ENCODE results near the gene EIPR1. TPM values are rescaled to one million over a fixed set of nuclear protein-coding genes. Genes with fewer than 3 reads are reported as not detected.
A peak's percentile ranks its signal among the peaks of the same experiment; 100 is the strongest.

Gene EIPR1
- total RNA-seq, 1 experiment from 2014 or later = 63.6 TPM

DNA sequence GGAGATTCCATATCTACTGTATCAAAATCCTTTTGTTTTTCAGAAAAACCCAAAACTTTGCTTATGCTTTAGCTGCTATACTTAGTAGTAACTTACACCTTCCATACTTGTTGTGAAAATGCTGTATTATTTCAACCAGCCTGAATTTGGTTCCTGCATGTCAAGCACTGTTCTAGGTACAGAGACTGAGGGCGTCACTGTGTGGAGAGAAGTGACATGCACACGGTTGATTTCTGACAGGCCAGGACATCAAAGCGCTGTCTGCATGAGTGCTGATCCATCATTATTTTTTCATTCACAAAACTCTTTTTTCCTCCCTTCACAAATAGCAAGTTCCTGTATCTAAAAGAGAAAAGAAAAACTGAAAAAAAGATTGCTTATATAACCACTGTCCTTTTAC, 33.5 kb upstream of the EIPR1 start:
- Histone ChIP-seq H3K4me1 (replicated peaks) (no peaks in the 10 kb centered on the region), H3K4me3 (no peak overlapping the region), H3K36me3 (peaks cover 19% of the 10 kb centered on the region), H3K27ac (no peak overlapping the region), H3K27me3 (replicated peaks) (no peaks in the 10 kb centered on the region), H3K9me3 (replicated peaks) (no peaks in the 10 kb centered on the region)
- DNase-seq (ENCODE audit: low read depth in 1 of 2, low spot score in 2 of 2) = no peak

DNA sequence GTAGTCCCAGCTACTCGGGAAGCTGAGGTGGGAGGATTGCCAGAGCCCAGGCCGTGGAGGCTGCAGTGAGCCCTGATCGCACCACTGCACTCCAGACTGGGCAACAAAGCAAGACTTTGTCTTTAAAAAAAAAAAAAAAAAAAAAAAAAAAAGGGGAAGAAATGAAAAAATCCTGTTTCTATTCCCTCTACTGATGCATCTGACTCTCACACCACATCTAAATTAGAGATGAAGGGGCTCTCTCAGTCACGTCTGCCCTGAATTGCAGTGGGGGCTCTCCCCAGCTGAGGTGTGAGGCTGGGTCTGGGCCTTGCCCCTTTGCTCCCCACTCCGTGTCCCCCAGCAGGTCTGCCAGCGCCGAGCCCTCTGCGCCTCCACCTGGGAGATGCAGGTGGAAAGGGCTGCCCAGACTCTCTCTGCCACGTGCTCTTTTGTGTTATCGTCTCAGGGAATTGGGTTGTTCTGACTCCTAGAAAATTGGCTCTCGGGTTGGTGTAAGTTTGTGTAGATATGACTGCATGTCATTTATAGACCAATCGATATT, 32.1 kb upstream of the EIPR1 start:
- no peak overlapping the region for H3K27ac ChIP-seq
- no peak for DNase-seq (ENCODE audit: low read depth in 1 of 2, low spot score in 2 of 2)
- H3K9me3 ChIP-seq (replicated peaks) = no peaks in the 10 kb centered on the region
- H3K4me1 ChIP-seq (replicated peaks) = no peaks in the 10 kb centered on the region
- H3K36me3 ChIP-seq = peaks cover 24% of the 10 kb centered on the region
- H3K4me3 ChIP-seq = no peak overlapping the region
- no peaks in the 10 kb centered on the region for H3K27me3 ChIP-seq (replicated peaks)

DNA sequence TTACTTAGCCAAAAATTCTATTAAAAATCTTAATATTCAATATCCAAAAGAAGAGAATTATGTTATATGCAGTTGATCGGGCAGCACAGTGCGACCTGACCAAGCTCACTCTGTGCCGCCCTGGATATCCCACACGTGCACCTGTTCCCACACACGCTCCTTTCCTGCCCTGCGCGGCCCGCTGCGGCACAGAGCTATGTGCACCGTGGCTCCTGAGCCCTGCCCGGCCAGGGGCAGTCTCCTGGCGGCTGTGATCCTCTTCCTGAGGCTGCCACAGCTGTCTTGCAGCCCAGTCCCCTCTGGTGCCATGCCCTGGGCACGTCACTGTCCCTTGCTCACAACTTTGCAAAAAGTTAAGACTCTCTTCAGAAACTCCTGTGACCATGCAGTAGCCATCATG, 31.2 kb upstream of the EIPR1 start:
- Histone ChIP-seq H3K4me1 (replicated peaks) (no peaks in the 10 kb centered on the region), H3K27ac (no peak overlapping the region), H3K27me3 (replicated peaks) (no peaks in the 10 kb centered on the region), H3K36me3 (peaks cover 28% of the 10 kb centered on the region), H3K9me3 (replicated peaks) (no peaks in the 10 kb centered on the region), H3K4me3 (no peak overlapping the region)
- DNase-seq (ENCODE audit: low read depth in 1 of 2, low spot score in 2 of 2) = no peak

DNA sequence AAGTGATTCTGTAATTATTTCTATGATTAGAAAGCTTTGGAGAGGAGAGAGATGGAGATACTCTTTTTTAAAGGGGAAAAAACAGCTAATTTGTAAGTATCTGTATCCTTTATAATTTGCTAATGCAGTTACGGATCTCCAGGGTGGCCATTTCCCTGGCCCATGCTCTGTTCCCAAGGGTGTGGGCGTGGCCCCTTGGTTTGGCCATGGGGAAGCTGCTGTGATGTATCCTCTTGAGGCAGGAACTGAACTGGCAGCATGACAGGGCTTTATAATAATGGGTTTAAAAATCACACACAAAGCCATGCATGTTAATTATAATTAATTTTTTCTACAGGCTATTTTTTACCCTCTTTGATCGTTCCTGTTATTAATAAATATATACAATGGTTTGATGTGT, 28.9 kb upstream of the EIPR1 start:
- H3K27ac ChIP-seq = no peak overlapping the region
- H3K36me3 ChIP-seq = peaks cover 36% of the 10 kb centered on the region
- DNase-seq (ENCODE audit: low read depth in 1 of 2, low spot score in 2 of 2) = peak in 1 of 2 experiments; percentile 16
- H3K27me3 ChIP-seq (replicated peaks) = no peaks in the 10 kb centered on the region
- H3K9me3 ChIP-seq (replicated peaks) = no peaks in the 10 kb centered on the region
- H3K4me1 ChIP-seq (replicated peaks) = no peaks in the 10 kb centered on the region
- H3K4me3 ChIP-seq = no peak overlapping the region

DNA sequence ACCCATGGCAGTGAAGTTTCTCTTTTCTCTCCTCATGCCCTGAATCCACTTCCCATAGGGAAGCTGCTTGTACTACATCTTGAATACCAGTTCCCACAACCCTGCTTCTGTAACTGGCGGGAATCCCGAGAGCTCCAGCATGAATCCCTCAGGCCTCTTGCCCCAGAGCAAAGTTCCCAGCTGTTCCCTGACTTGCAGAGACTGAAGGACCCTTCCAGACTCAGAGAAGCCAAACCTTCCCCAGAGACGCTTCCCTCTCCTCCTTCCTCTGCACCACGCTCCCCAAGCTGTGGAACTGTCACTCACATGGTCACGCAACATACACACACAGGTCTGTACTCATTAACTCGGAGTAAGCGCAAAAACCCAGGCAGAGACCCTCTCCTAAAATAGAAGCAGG, 28.3 kb upstream of the EIPR1 start:
- H3K27ac ChIP-seq = no peak overlapping the region
- H3K36me3 ChIP-seq = peaks cover 42% of the 10 kb centered on the region
- no peaks in the 10 kb centered on the region for H3K9me3 ChIP-seq (replicated peaks)
- H3K4me3 ChIP-seq = no peak overlapping the region
- H3K4me1 ChIP-seq (replicated peaks) = no peaks in the 10 kb centered on the region
- no peaks in the 10 kb centered on the region for H3K27me3 ChIP-seq (replicated peaks)
- no peak for DNase-seq (ENCODE audit: low read depth in 1 of 2, low spot score in 2 of 2)

DNA sequence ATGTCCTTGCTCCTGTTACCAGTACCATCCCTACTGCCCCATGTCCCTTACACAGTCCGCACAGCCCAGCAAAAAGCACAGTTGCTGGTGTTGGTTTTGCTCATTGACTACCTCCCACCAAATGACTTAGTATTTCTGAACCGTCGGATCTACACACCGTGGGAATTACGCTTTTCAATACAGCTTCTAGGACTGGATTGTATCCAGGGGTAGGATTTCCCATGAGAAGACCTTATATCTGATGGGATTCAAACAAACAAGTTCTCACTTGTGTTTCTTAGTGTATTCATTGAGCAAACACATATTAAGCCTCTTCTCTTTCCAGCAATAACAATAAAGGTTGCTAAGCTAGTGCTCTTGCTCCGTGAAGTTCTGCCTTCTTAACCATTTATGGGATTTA, 27.7 kb upstream of the EIPR1 start:
- H3K4me3 ChIP-seq = no peak overlapping the region
- H3K36me3 ChIP-seq = peaks cover 48% of the 10 kb centered on the region
- DNase-seq (ENCODE audit: low read depth in 1 of 2, low spot score in 2 of 2) = no peak
- no peaks in the 10 kb centered on the region for H3K4me1 ChIP-seq (replicated peaks)
- no peaks in the 10 kb centered on the region for H3K27me3 ChIP-seq (replicated peaks)
- H3K9me3 ChIP-seq (replicated peaks) = no peaks in the 10 kb centered on the region
- no peak overlapping the region for H3K27ac ChIP-seq

DNA sequence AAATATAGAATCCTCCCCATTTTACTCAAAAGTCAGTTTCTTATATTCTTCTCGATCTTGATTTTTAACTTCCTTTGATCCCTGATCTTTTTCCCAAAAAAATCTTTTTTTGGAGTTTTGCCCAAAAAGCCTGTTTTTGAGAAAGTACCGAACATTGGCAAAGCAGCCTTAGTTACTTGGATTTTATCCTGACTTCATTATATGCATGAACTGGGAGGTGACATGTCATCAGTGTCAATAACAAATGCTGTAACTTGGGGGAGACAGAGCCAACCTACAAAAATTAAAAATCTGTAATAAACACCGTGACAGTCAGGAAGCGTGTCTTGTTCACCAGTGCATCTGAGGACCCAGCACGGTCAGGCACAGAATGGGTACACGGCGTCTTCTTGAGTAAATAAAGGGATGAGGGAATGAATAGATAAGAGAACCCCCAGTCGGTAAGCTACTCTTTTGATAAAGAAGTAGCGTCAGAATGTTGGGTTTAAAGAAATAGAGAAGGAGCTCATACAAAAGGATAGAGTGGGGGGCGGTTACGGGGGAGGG, 26.8 kb upstream of the EIPR1 start:
- no peaks in the 10 kb centered on the region for H3K27me3 ChIP-seq (replicated peaks)
- no peaks in the 10 kb centered on the region for H3K4me1 ChIP-seq (replicated peaks)
- H3K27ac ChIP-seq = no peak overlapping the region
- peaks cover 48% of the 10 kb centered on the region for H3K36me3 ChIP-seq
- DNase-seq (ENCODE audit: low read depth in 1 of 2, low spot score in 2 of 2) = no peak
- H3K9me3 ChIP-seq (replicated peaks) = no peaks in the 10 kb centered on the region
- H3K4me3 ChIP-seq = no peak overlapping the region

DNA sequence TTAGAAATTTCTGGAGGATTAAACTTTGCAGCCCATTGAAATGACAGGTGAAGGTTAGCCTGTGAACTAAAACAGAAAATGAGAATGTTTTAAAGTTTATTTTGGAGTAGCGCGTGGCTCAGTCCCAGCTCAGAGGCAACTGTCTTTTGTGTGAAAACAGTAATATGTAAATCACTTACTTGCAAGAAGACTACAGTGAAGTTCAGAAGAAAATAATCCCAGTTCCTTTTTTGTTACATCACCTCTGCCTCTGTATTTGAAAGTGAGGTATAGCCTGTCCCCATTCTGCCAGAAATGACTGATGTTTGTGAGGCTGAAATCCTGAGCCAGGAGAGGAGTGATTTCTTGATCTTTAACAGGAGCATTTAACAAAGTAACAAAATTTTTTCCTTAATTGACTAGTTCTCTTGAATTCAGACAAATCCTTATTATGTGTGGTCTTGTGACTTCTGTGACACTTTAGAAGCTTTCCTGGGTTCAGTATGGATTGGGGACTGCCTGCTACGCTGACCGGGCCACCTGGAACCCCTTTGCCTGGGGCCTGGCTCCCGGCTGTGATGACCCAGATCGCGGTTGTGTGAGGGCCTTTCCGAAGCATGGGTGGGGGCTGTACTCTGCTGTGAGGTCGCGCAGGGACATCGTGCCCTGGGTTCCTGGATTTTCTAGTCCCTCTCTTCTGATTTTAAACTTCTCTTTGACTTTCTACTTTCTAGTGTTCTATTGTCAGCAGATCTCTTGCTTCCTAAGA, 26.1 kb upstream of the EIPR1 start:
- Histone ChIP-seq H3K4me1 (replicated peaks) (no peaks in the 10 kb centered on the region), H3K4me3 (no peak overlapping the region), H3K27me3 (replicated peaks) (no peaks in the 10 kb centered on the region), H3K36me3 (peaks cover 48% of the 10 kb centered on the region), H3K27ac (no peak overlapping the region), H3K9me3 (replicated peaks) (no peaks in the 10 kb centered on the region)
- no peak for DNase-seq (ENCODE audit: low read depth in 1 of 2, low spot score in 2 of 2)

DNA sequence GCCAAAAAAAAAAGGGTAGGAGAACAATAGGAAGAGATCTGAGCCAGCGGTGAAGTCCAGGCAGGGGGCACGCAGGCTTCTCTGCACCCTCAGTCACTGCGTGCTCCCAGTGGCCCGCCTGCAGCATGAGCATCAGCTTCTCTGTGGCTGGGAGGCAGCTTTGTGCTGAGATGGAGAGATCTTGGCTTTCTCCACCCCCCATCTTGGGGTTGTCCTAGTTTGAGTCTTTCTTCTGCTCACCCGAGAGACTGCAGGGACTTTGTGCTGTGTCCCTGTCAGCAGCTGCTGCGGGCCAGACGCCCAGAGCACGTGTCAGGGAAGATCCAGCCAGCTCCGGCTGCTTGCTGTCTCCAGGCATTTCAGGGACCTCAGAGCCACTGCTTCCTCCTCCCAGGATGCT, 22.2 kb upstream of the EIPR1 start:
- H3K27me3 ChIP-seq (replicated peaks) = no peaks in the 10 kb centered on the region
- no peak overlapping the region for H3K4me3 ChIP-seq
- H3K9me3 ChIP-seq (replicated peaks) = peaks cover 9% of the 10 kb centered on the region
- peaks cover 58% of the 10 kb centered on the region for H3K36me3 ChIP-seq
- DNase-seq (ENCODE audit: low read depth in 1 of 2, low spot score in 2 of 2) = no peak
- no peaks in the 10 kb centered on the region for H3K4me1 ChIP-seq (replicated peaks)
- H3K27ac ChIP-seq = no peak overlapping the region

DNA sequence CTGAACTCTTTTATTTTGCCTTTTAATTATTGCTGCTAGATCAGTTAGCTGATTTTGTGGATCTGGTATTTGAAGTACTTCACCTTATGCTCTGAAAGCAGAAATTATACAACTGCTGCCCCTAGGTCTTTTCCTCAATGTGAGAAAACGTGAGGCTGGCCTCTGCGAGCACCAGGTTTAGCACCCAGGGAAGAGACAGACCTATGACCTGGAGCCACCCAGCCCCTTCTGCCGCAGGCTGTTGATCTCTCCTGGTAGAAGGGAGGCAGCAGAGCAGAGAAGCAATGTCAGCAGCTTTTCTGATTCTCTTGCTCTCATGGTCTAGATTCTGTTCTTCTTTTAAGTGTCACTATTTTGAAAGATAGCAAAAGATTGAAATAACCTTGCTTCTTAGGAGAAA, 21.8 kb upstream of the EIPR1 start:
- H3K4me3 ChIP-seq = no peak overlapping the region
- no peaks in the 10 kb centered on the region for H3K27me3 ChIP-seq (replicated peaks)
- H3K4me1 ChIP-seq (replicated peaks) = no peaks in the 10 kb centered on the region
- H3K27ac ChIP-seq = no peak overlapping the region
- peaks cover 9% of the 10 kb centered on the region for H3K9me3 ChIP-seq (replicated peaks)
- H3K36me3 ChIP-seq = peaks cover 55% of the 10 kb centered on the region
- DNase-seq (ENCODE audit: low read depth in 1 of 2, low spot score in 2 of 2) = no peak

DNA sequence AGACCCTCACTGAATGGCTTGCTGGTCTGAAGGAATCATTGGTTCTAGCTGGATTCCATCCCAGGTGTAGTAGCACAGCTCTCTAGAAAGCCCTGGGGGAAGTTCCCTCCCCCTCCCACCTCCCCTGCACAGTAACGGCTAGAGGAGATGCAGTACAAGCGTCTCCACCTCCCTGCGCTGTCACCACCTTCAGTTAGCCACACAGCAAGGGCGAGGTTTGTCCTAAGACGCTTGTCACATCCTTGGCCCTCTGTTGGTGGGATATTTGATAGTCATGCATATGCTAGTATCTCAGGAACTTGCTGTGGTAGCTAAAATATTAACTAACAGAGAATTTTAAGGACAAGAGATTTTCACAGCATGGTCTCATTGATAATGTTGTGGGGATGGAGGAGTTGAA, 21.2 kb upstream of the EIPR1 start:
- H3K9me3 ChIP-seq (replicated peaks) = peaks cover 9% of the 10 kb centered on the region
- peaks cover 55% of the 10 kb centered on the region for H3K36me3 ChIP-seq
- H3K4me1 ChIP-seq (replicated peaks) = no peaks in the 10 kb centered on the region
- DNase-seq (ENCODE audit: low read depth in 1 of 2, low spot score in 2 of 2) = no peak
- H3K27me3 ChIP-seq (replicated peaks) = no peaks in the 10 kb centered on the region
- no peak overlapping the region for H3K27ac ChIP-seq
- H3K4me3 ChIP-seq = no peak overlapping the region

DNA sequence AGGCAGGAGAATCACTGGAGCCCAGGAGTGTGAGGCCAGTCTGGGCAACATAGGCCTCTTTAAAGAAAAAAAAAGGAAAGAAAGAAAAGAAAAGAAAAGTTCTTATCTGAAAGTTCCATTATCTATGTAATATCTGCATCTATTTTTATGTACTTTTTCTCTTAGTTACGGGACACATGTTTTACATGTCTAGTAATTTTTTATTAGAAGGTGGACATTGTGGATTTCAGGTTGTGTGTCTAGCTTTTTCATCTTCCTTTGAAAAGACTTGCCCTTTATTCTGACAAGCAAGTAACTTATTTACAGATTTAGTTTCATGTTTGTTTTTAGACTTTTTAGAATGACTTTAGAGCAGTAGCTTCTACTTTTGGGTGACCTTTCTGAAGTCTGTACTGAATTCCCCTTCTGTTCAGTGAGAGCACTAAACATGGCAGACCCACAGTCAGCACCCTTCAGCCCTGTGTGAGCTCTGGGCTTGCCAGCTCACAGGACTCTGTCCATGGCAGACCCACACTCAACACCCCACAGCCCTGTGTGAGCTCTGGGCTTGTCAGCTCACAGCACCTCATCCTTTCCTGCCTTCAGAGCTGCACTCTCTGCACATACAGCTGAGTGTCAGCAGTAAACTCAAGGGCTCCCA, 19.4 kb upstream of the EIPR1 start:
- Histone ChIP-seq H3K4me3 (no peak overlapping the region), H3K36me3 (peaks cover 57% of the 10 kb centered on the region), H3K9me3 (replicated peaks) (peaks cover 9% of the 10 kb centered on the region), H3K27ac (no peak overlapping the region), H3K27me3 (replicated peaks) (no peaks in the 10 kb centered on the region), H3K4me1 (replicated peaks) (no peaks in the 10 kb centered on the region)
- no peak for DNase-seq (ENCODE audit: low read depth in 1 of 2, low spot score in 2 of 2)

DNA sequence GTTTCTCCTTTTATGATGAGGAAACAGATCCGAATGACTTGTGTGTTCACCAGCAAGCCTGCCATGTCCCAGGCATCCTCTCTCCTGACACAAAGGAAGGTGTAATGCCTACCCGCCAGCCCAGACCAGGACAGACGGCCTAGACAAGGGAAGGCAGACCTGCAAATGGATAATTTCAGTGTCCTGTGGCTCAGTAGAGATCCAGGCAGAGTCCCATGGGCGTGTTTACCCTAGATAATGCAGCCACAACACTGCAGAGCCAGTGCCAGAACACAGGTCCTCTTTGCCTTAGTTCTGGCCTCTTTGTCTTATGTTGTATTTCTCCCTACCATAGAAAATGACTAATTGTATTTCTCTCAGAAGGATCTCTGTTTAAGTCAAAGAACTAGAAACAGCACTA, 14.6 kb upstream of the EIPR1 start:
- peaks cover 9% of the 10 kb centered on the region for H3K9me3 ChIP-seq (replicated peaks)
- no peak for DNase-seq (ENCODE audit: low read depth in 1 of 2, low spot score in 2 of 2)
- no peaks in the 10 kb centered on the region for H3K27me3 ChIP-seq (replicated peaks)
- no peak overlapping the region for H3K4me3 ChIP-seq
- H3K27ac ChIP-seq = no peak overlapping the region
- no peaks in the 10 kb centered on the region for H3K4me1 ChIP-seq (replicated peaks)
- H3K36me3 ChIP-seq = peaks cover 70% of the 10 kb centered on the region

DNA sequence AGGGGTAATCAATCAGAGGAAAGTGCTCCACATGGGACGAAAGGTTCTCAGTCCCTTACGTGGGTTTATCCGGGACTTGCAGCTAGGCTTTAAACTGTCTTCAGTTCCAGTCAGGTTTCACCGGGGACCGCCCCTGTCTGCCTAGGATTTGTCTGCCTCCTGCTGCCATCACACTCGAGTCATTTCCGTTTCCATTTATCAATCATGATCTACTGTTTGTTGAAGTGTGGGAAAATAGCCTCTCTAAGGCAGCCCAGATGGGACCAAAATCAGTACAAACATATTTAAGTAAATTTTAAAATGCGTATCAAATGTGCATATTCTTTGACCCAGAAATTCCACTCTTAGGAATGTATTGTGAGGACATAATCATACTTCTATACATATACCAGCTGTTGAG, 12.4 kb upstream of the EIPR1 start:
- H3K4me1 ChIP-seq (replicated peaks) = no peaks in the 10 kb centered on the region
- H3K4me3 ChIP-seq = no peak overlapping the region
- no peak for DNase-seq (ENCODE audit: low read depth in 1 of 2, low spot score in 2 of 2)
- H3K9me3 ChIP-seq (replicated peaks) = no peaks in the 10 kb centered on the region
- H3K36me3 ChIP-seq = peaks cover 66% of the 10 kb centered on the region
- H3K27ac ChIP-seq = no peak overlapping the region
- no peaks in the 10 kb centered on the region for H3K27me3 ChIP-seq (replicated peaks)
